HepG2 (cell line): Measurements from ENCODE around the gene CRADD. TPM values are rescaled to one million over a fixed set of nuclear protein-coding genes. Genes with fewer than 3 reads are reported as not detected.

Experiments
- ATAC-seq: fragments of 200-7000 bp; cut with Tn5 transposase; 3 replicates; pipeline ENCODE4 v1.9.1; 2020; ENCODE audit warnings: mild to moderate bottlenecking, moderate library complexity
- BruUV-seq: library from RNA; stranded (reverse); fragments of 400-500 nt; replicated peaks from 2 replicates; lab custom pipeline; 2021; lab: Mats Ljungman, UMichigan
- CTCF ChIA-PET: fragments of 300-600 bp; formaldehyde crosslinking; extraction: SDS; loops from one replicate; lab custom pipeline; 2021; ENCODE audit warnings: low total read pairs, inconsistent platforms, low intra/inter-chr PET ratio; lab: Yijun Ruan, JAX
- POLR2A ChIA-PET: fragments of 350-600 bp; sonication (Branson Sonifier 250); formaldehyde crosslinking; loops from one replicate; lab custom pipeline; 2020; ENCODE audit warnings: antibody characterized with exemption, inconsistent platforms; lab: Yijun Ruan, JAX
- DNase-seq: peaks from one replicate; pipeline ENCODE4 v3.0.0-alpha.2; 2015; ENCODE audit warnings: low spot score
- FAIRE-seq: peaks from 3 replicates; lab custom pipeline; 2011; peaks lifted over from hg19 to GRCh38; lab: Jason Lieb, UNC
- H2AFZ ChIP-seq: one replicate; pipeline ENCODE4 v1.6.1; 2011; ENCODE audit warnings: low read length, inconsistent platforms
- H3K27ac ChIP-seq: fragments of 300-600 bp; 3 replicates; pipeline ENCODE4 v1.8.0; 2011; ENCODE audit warnings: mixed run types, mild to moderate bottlenecking, mixed read lengths, low read length, inconsistent platforms; ENCODE audit not compliant: insufficient read depth; ENCODE audit errors: extremely low read length
- H3K27me3 ChIP-seq, 2 experiments: fragments of 200-600 bp in 1 of 2; 2 replicates in 1 of 2; 3 replicates in 1 of 2; pipeline versions ENCODE4 v1.6.0 to v1.8.0; 2011; ENCODE audit warnings: low read length in 2 of 2, mild to moderate bottlenecking in 2 of 2, moderate library complexity in 2 of 2, inconsistent platforms in 1 of 2; ENCODE audit not compliant: insufficient read depth in 2 of 2, control insufficient read depth in 1 of 2
- H3K36me3 ChIP-seq, 2 experiments: fragments of 200-600 bp in 1 of 2; replicated peaks in 1 of 2; 2 replicates in 1 of 2; 3 replicates in 1 of 2; pipeline versions ENCODE4 v1.5.1 to v1.8.0; 2011; ENCODE audit warnings: low read length in 2 of 2, inconsistent platforms in 1 of 2; ENCODE audit not compliant: insufficient read depth in 2 of 2, control insufficient read depth in 1 of 2
- H3K4me1 ChIP-seq: 2 replicates; pipeline ENCODE4 v1.5.1; 2012; ENCODE audit warnings: low read length, inconsistent platforms; ENCODE audit not compliant: insufficient read depth
- H3K4me2 ChIP-seq: 2 replicates; pipeline ENCODE4 v1.6.0; 2011; ENCODE audit warnings: low read depth, low read length, inconsistent platforms
- H3K4me3 ChIP-seq, 3 experiments: fragments of 200-600 bp in 1 of 3; sonication (generic), shearing (Covaris generic) in 1 of 3; replicated peaks in 1 of 3; 2 replicates each; pipeline ENCODE4 v1.5.1; 2011 to 2016; ENCODE audit warnings: low read length in 3 of 3, inconsistent platforms in 2 of 3, low read depth in 2 of 3, mild to moderate bottlenecking in 2 of 3, control low read depth in 1 of 3, mixed read lengths in 1 of 3; ENCODE audit not compliant: insufficient read depth in 1 of 3
- H3K79me2 ChIP-seq: one replicate; pipeline ENCODE4 v1.6.1; 2011; ENCODE audit warnings: low read length, inconsistent platforms; ENCODE audit not compliant: insufficient read depth
- H3K9ac ChIP-seq: 2 replicates; pipeline ENCODE4 v1.6.0; 2011; ENCODE audit warnings: mild to moderate bottlenecking, low read depth, low read length, inconsistent platforms; ENCODE audit not compliant: insufficient read depth
- H3K9me3 ChIP-seq: 2 replicates; pipeline ENCODE4 v1.5.1; 2012; ENCODE audit warnings: mild to moderate bottlenecking, low read length
- H4K20me1 ChIP-seq: 2 replicates; pipeline ENCODE4 v1.6.0; 2011; ENCODE audit warnings: inconsistent platforms, mild to moderate bottlenecking, low read length, moderate library complexity; ENCODE audit not compliant: insufficient read depth
- MLXIP ChIP-seq: sonication (generic); formaldehyde crosslinking; IDR thresholded peaks from 2 replicates; pipeline ENCODE4 v1.9.0; 2021; ENCODE audit warnings: missing genetic modification reagents, borderline replicate concordance
- RBAK ChIP-seq: sonication (generic); formaldehyde crosslinking; IDR thresholded peaks from 2 replicates; pipeline ENCODE4 v1.5.1; 2020; ENCODE audit warnings: mild to moderate bottlenecking, missing genetic modification reagents
- RBM39 ChIP-seq: fragments of 200-400 bp; formaldehyde crosslinking; IDR thresholded peaks from one replicate; pipeline ENCODE4 v1.6.1; 2018; ENCODE audit warnings: antibody characterized with exemption, mild to moderate bottlenecking, low read depth, low read length; ENCODE audit not compliant: poor library complexity, severe bottlenecking
- THAP11 ChIP-seq: IDR thresholded peaks from 2 replicates; pipeline ENCODE4 v1.6.1; 2016; ENCODE audit warnings: missing biosample characterization, missing genetic modification reagents
- TP53 ChIP-seq: sonication (generic); formaldehyde crosslinking; conservative IDR thresholded peaks from 2 replicates; pipeline ENCODE4 v1.4.0; 2020; ENCODE audit warnings: missing genetic modification reagents
- ZNF382 ChIP-seq: sonication (generic); formaldehyde crosslinking; IDR thresholded peaks from 2 replicates; pipeline ENCODE4 v1.5.0; 2020; ENCODE audit warnings: missing genetic modification reagents, mild to moderate bottlenecking, borderline replicate concordance
- ZNF407 ChIP-seq: sonication (generic); formaldehyde crosslinking; IDR thresholded peaks from one replicate; pipeline ENCODE4 v1.5.1; 2020; ENCODE audit warnings: mild to moderate bottlenecking, missing genetic modification reagents; ENCODE audit errors: not compliant biosample characterization
- ZNF709 ChIP-seq: sonication (generic); formaldehyde crosslinking; IDR thresholded peaks from 2 replicates; pipeline ENCODE4 v1.5.0; 2020; ENCODE audit warnings: mild to moderate bottlenecking, missing genetic modification reagents
- WGBS: methylation state at CpG from one replicate; pipeline ENCODE4 v1.1.6; 2017; ENCODE audit warnings: low lambda C conversion rate; 5-methylcytosine and 5-hydroxymethylcytosine counted together
- in situ Hi-C: cut with HindIII; loops from 2 replicates; pipeline ENCODE4 v1.10.0; 2017; ENCODE audit warnings: low pct_unique_long_range_greater_than_20kb; ENCODE audit not compliant: extremely low pct_ligation_motif_present
- intact Hi-C: fragments of 100-400 bp; cut with micrococcal nuclease; formaldehyde crosslinking; loops from one replicate; pipeline ENCODE4 v1.10.0; 2022; ENCODE audit not compliant: unreplicated experiment
- polyA plus RNA-seq, 8 experiments: library from polyadenylated mRNA; depleted of rRNA in 3 of 8; stranded (reverse) in 7 of 8; unstranded in 1 of 8; fragments of >200 nt; fragmentation: Illumina TruSeq in 4 of 8; extraction: Trizol in 4 of 8; gene quantifications; 2 replicates each; pipeline versions ENCODE4 v1.2.1 to v1.2.3, GENCODE V29; 2011 to 2016; ENCODE audit warnings: low read depth in 4 of 8, missing spikeins in 1 of 8, mixed read lengths in 1 of 8; ENCODE audit not compliant: insufficient read depth in 1 of 8
- total RNA-seq, 5 experiments: library from RNA; depleted of rRNA; stranded (reverse); fragments of >200 nt; fragmentation: Illumina TruSeq; extraction: Trizol; gene quantifications; 2 replicates each; pipeline ENCODE4 v1.2.3, GENCODE V29; 2016; ENCODE audit warnings: low read depth in 1 of 5

The CRADD gene
- total and polyA plus RNA-seq, 2 of the 13 experiments (the other 11 are each of a cell fraction or from before 2014, with no cell fraction given), result 12.4 to 18.8 TPM

- TF ChIP-seq ZNF407 (CRISPR knock-in tag), result no peak
Observed at GRCh38 chr12:93812626-93813025, 135.5 kb downstream of the CRADD start (continued).

GRCh38 chr12:93813186-93813585, 136.0 kb downstream of the CRADD start:
- in situ Hi-C loops (no loop called here), intact Hi-C loops (no loop called here)
- Histone ChIP-seq H3K4me3 (no peak overlapping the region), H3K27ac (no peak overlapping the region), H3K9ac (no peak overlapping the region), H3K4me2 (no peak overlapping the region), H3K79me2 (no peaks in the 10 kb centered on the region), H4K20me1 (no peaks in the 10 kb centered on the region), H3K9me3 (no peaks in the 10 kb centered on the region), H2AFZ (no peak overlapping the region), H3K4me1 (peaks cover 19% of the 10 kb centered on the region), H3K36me3 (no peaks in the 10 kb centered on the region), H3K27me3 (no peaks in the 10 kb centered on the region)
- ATAC-seq (no peak), DNase-seq (no peak), FAIRE-seq (no peak)
- BruUV-seq, result no TSS peak
- TF ChIP-seq RBM39, result no peak
- no peak for TF ChIP-seq ZNF382
- TF ChIP-seq THAP11 (CRISPR knock-in tag), result no peak
- no peak for TF ChIP-seq RBAK (CRISPR knock-in tag)
- TF ChIP-seq TP53 (CRISPR knock-in tag), result no peak
- no peak for TF ChIP-seq ZNF709
- TF ChIP-seq MLXIP (CRISPR knock-in tag), result no peak
- CTCF ChIA-PET, result no interaction called here
- WGBS, result 93% methylated on average over 3 of the region's 3 CpGs
- POLR2A ChIA-PET, result no interaction called here
